Chondrocyte (in vitro differentiated cells): ENCODE measurements around the gene IL12B. TPM values are rescaled to one million over a fixed set of nuclear protein-coding genes. Genes with fewer than 3 reads are reported as not detected.

Source experiments
- DNase-seq: peaks from one replicate; pipeline ENCODE4 v3.0.0; 2021; ENCODE audit warnings: mixed read lengths, low spot score
- H3K27ac Mint-ChIP-seq: one replicate; pipeline ENCODE4 v1.8.0; 2021; ENCODE audit warnings: mild to moderate bottlenecking, moderate library complexity, mixed read lengths; ENCODE audit not compliant: unreplicated experiment
- H3K27me3 Mint-ChIP-seq: 2 replicates; pipeline ENCODE4 v1.8.0; 2021; ENCODE audit warnings: low read depth, mixed read lengths
- H3K36me3 Mint-ChIP-seq: 2 replicates; pipeline ENCODE4 v1.8.0; 2021; ENCODE audit warnings: low read depth, mixed read lengths
- H3K4me1 Mint-ChIP-seq: 2 replicates; pipeline ENCODE4 v1.8.0; 2021; ENCODE audit warnings: low read depth, mild to moderate bottlenecking, mixed read lengths
- H3K4me3 Mint-ChIP-seq: one replicate; pipeline ENCODE4 v1.8.0; 2021; ENCODE audit warnings: mild to moderate bottlenecking, moderate library complexity, mixed read lengths; ENCODE audit not compliant: unreplicated experiment
- H3K9me3 Mint-ChIP-seq: 2 replicates; pipeline ENCODE4 v1.8.0; 2021; ENCODE audit warnings: low read depth, mixed read lengths
- CTCF ChIP-seq: fragments of 200-600 bp; sonication (generic); IDR thresholded peaks from 2 replicates; pipeline ENCODE4 v1.5.0; 2021; ENCODE audit warnings: antibody characterized with exemption, mild to moderate bottlenecking, moderate library complexity
- total RNA-seq: library from RNA; stranded (reverse); gene quantifications from 3 replicates; pipeline ENCODE4 v1.2.1, GENCODE V29; 2021

The IL12B gene
- total RNA-seq, 1 donor from 2014 or later, result not detected

DNA sequence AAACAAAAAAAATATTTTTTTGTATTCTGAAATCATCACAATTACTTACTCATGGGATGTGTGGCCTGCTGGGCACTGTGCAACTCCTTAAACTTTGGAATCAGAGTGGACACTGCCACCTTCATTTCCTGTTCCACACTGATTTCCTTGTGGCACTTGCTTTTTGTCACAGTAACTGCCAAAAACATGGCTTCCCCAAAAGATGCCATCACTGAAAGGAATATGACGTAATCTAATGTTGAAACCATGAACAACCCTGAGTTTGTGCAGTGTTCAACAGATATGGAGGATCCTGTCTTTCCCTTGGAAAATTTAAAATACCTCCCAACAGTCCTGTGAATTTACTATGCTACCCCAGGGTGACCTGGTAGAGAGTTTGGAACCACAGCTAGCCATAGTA is 12.6 kb upstream of the IL12B start:
- TF ChIP-seq CTCF, result no peak
- peaks cover 13% of the 10 kb centered on the region for H3K27me3 Mint-ChIP-seq
- DNase-seq, result no peak
- H3K4me3 Mint-ChIP-seq, result no peak overlapping the region
- peaks cover 21% of the 10 kb centered on the region for H3K9me3 Mint-ChIP-seq
- H3K27ac Mint-ChIP-seq, result no peak overlapping the region
- H3K4me1 Mint-ChIP-seq, result peaks cover 7% of the 10 kb centered on the region
- peaks cover 4% of the 10 kb centered on the region for H3K36me3 Mint-ChIP-seq

DNA sequence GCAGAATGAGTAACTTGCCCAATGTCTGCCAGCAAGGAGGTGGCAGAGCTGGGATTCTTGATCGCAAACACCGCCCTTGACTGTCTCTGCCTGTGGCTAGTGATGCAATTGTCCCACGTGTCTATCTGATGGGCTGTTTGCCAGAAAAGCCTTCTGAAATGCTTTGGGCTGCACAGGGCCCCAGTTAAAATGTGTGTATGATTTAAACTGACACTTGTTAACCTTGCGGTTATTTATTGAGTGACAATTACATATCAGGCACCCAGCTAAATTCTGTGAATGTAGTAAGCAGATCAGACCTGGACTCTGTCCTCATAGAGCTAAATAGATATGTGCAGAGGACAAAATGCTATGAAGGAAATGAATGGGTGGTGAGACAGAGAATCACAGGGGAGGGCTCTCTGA is 11.6 kb upstream of the IL12B start:
- Mint-ChIP-seq H3K36me3 (peaks cover 4% of the 10 kb centered on the region), H3K27ac (no peak overlapping the region), H3K4me1 (peaks cover 17% of the 10 kb centered on the region), H3K9me3 (peaks cover 21% of the 10 kb centered on the region), H3K4me3 (no peak overlapping the region), H3K27me3 (peaks cover 10% of the 10 kb centered on the region)
- no peak for TF ChIP-seq CTCF
- DNase-seq, result no peak

- Mint-ChIP-seq H3K9me3 (peaks cover 21% of the 10 kb centered on the region), H3K4me1 (peaks cover 17% of the 10 kb centered on the region), H3K4me3 (no peak overlapping the region), H3K36me3 (peaks cover 4% of the 10 kb centered on the region), H3K27ac (no peak overlapping the region), H3K27me3 (peaks cover 10% of the 10 kb centered on the region)
- DNase-seq, result no peak
- TF ChIP-seq CTCF, result no peak
Observed at GRCh38 chr5:159341145-159341544, 10.9 kb upstream of the IL12B start.

- TF ChIP-seq CTCF, result no peak
- Mint-ChIP-seq H3K4me3 (no peak overlapping the region), H3K9me3 (peaks cover 21% of the 10 kb centered on the region), H3K4me1 (peaks cover 17% of the 10 kb centered on the region), H3K27ac (no peak overlapping the region), H3K36me3 (peaks cover 4% of the 10 kb centered on the region), H3K27me3 (peaks cover 6% of the 10 kb centered on the region)
- DNase-seq, result no peak
Observed at GRCh38 chr5:159340511-159340910, 10.2 kb upstream of the IL12B start.

DNA sequence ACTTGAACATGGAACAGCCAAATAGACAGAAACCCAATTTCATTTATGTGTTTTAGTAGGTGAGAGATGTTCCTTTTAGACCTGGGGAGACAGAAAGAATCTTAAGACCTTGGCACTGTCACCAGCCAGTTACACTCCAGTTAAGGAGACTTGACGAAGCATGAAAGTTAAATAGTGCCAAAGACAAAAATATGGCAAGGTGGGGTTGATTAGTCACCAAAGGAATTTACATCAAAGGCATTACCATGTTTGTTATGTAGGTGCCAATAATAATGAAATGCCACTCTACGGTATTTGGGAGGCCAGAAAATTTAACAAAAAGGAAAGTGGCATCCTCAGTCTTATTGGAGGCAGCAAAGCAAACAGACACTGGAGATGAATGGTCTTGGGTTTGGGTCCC is 9.2 kb upstream of the IL12B start:
- Mint-ChIP-seq H3K4me1 (peaks cover 17% of the 10 kb centered on the region), H3K4me3 (no peak overlapping the region), H3K36me3 (peaks cover 4% of the 10 kb centered on the region), H3K27me3 (no peaks in the 10 kb centered on the region), H3K27ac (no peak overlapping the region), H3K9me3 (peaks cover 12% of the 10 kb centered on the region)
- no peak for DNase-seq
- TF ChIP-seq CTCF, result no peak
